ENCODE measurements around the gene PDGFRB.

Gene PDGFRB

DNA sequence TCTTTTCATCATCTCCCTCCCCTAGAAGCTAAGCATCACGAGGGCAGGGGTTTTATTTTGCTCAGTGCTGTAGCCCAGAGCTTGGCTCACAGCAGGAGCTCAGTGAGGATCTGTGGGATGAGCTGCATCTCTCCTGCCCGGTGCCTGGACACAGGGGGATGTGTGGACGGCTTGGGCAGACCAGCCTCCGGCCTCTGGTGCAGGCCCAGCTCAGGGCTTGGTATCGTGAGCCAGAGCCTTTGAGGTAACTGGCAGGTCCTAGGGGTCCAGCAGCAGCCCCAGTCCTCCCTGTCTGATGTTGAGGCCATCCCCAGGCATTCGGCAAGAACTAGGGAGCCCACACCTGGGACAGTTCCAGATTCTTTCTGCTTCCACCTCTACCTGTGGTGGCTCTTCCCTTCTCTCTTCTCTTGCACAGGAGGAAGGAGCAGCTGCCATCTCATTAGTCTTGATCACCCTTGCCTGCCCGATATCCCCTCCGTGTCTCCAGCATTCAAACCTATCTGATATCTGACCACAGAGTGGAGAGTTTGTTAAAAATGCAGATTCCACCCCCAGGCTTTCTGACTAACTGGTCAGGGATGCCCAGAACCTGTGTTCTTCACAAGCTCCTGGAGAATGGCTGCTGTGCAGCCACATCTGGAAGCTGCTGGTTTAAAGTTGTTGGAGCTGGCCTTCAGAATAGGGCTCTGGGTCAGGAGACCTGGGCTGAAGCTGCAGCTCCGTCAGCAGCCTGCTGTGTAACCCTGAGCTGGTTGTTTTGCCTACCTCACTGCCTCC lies 26.3 kb upstream of the PDGFRB start:
- no peak for DNase-seq (ENCODE audit: low read depth)

DNA sequence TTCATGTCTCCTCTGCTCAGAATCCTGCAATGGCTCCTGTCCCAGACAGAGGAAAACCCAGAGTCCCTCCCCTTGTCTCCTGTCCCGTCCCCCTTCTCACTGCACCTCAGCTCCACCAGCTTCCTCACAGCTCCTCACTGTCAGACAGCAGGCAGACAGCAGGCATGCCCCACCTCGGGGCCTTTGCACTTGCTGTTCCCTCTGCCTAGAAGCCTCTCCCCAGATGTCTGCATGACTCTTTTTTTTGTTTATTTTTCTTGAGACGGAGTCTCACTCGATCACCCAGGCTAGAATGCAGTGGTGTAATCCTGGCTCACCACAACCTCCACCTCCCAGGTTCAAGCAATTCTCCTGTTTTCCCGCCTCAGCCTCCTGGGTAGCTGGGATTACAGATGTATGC lies 25.4 kb upstream of the PDGFRB start:
- DNase-seq (ENCODE audit: low read depth), result no peak

DNA sequence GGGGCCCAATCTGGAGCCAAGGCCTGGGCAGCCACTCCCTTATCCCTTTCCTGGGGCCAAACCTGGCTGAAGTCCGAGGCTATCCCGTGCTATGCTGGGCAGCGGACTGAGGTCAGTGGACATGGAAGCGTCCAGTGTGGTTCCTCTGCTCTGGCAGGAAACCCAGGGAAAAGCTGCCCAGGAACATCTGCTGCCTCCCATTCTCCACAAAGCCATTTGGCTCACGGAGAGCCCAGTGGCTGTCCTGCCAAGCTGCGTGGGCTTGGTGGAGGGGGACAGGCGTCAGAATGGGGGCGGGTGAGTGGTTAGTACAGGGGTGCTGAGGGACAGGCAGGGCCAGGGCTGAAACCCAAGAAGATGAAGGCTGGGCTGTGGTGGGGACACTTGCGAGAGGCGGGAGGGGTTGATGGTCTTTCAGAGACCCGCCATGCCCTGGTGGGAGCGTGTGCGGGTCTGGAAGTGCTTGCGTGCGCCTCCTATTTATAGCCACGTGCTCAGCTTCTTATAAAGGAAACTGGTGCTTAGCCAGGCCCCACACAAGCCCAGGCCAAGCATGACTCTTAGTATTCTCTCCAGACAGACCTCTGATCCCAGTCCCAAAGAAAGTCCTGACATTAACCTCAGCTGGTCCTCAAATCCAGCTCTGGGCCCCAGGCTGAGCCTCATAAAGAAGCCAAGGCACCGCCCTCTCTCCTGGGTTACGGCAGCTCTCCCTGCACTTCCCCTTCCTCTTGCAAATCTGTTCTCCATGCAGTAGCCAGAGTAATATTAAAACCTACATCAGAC lies 24.8 kb upstream of the PDGFRB start:
- DNase-seq (ENCODE audit: low read depth), result no peak

DNA sequence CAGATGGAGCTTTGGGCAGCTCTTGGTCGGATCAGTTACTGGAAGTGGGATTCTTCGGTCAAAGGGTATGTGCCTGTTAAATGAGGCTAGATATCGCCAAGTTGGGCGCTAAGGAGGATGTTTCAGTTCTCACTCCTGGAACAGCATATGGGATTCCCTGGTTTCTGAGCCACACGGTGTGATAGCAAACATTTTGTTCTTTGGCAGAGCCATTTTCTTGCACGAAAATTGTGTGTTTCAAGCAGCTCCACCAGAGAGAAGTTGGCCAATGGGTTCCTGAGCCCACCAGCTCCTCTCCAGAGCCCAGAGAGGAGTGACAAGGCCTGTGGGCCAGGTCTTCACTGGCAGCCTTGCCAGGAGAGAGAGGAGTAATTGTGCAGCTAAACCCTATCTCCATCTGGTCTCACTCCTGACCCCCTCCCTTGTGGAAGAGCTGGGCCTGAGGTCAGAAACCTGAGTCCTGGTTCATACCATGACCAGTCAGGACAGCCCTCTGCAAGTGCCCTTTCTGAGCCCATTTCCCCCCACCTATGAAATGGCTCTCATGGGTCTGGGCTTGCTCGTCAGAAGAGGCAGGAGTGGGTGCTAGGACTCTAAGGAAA lies 23.5 kb upstream of the PDGFRB start:
- DNase-seq (ENCODE audit: low read depth), result no peak

DNA sequence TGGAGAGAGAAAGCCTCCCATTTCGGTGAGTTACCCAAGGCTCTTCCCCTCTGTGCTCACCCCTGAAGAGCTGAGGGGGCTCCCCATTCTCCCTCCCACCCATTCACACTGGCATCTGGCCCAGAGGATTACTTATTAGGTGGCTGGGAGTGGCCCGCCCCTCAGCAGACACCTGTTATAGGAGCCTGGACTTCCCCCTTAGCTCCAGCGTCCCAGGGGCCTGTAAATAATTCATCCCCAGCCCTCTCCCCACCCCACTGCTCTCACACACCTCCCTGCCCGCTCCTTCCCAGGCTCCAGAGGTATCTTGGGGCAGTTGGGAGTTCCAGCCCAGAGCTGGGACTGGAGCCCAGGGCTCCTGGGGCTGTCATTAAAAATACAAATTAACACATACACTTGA lies 22.6 kb upstream of the PDGFRB start:
- DNase-seq (ENCODE audit: low read depth), result no peak

DNA sequence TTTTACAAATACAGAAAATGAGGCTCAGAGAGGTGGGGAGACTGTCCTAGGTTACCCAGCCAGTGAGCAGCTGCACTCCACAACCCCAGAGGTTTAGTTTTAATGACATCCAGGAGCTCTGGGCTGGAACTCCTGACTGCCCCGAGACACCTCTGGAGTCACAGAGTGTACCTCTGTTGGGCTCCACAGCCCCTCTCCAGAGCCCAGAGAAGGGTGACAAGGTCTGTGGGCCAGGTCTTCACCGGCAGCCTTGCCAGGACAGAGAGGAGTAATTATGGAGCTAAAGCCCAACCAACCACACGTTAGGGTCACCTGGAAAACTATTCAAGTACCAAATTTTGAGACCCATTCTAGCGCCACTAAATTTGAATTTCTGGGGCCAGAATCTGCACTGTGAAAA lies 22.1 kb upstream of the PDGFRB start:
- no peak for DNase-seq (ENCODE audit: low read depth)

DNA sequence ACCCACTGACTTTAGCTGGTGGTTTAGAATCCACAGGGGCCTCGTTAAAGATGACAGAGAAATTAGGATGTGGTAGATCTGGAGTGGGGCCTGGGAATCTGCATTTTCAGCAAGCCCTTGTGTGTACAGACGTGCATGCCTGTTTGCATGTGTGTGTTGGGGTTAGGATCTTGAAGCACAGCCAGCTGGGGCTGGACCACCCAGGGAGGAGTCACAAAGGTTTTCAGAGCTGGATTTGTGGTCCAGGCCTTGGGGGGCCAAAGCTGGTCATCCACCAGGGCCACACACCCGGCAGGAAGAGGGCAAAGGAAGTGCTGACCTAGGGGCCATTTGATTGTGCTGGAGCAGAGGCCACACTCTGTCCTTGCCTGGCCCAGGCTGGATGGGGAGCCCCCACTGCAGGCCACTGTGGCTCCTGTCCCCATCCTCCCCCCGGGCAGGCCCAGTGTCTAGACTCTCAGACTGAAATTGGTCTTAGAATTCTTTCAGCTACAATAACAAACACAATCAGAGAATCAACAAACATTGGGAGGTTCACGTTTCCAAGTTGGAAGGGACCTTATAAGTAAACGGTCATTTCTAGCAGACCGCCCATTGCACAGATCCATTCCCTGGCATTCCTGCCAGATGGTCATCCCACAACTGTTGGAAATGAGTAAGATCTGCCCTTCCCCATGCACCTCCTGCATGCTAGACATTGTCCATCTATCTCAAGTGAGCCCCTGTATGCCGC lies 21.3 kb upstream of the PDGFRB start:
- no peak for DNase-seq (ENCODE audit: low read depth)

DNA sequence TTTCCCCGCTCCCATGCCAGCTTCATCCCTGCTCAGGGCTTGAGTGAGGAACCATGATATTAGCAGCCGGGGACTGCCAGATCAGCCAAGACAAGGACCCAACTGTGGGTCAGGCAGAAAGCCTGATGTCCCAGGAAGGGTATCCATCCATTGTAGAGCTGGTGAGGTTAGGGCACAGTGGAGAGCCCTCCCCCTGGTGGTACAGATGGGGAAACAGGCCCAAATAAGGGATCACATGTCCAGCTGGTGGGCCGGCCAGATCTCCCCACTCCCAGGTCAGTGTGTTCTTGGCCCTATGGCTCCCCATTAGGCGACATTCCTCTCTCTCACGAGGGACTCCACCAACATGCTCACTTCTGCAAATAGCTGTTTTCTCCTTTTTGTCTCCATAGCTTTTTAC lies 19.9 kb upstream of the PDGFRB start:
- DNase-seq (ENCODE audit: low read depth), result no peak

DNA sequence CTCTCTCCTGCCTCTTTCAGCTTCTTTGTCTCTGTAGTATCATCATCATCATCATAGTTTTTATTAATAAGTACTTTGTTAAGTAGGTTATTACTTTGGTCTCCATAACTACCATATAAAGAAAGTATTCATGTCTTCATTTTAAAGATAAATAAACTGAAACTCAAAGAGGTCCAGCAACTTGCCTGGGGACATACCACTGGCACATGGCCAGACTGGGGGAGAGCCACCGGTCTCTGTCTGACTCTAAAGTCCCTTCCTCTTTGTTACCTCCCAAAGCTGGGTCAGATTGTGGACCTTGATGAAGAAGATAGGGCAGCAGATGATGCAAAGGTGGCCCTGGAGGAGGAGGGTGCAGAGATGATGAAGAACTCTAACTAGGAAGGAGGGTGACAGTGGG lies 19.4 kb upstream of the PDGFRB start:
- no peak for DNase-seq (ENCODE audit: low read depth)

DNA sequence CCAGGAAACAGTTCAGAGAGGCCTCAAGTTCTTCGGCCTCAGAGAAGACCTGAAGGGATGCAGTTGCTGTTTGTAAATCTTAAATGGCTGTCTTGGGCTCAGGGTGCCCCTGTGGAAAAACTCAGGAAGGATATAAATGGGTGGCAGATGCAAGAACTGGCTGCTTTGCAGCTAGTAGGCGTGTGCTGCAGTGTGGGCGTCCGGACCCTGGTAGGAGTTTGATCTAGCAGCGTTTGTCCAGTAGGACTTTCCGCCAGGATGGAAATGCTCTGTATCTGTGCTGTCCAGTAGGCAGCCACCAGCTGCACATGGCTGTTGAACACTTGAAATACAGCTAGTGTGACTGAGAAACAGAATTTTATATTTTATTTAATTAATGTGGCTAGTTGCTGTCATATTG lies 18.6 kb upstream of the PDGFRB start:
- DNase-seq (ENCODE audit: low read depth), result no peak

DNA sequence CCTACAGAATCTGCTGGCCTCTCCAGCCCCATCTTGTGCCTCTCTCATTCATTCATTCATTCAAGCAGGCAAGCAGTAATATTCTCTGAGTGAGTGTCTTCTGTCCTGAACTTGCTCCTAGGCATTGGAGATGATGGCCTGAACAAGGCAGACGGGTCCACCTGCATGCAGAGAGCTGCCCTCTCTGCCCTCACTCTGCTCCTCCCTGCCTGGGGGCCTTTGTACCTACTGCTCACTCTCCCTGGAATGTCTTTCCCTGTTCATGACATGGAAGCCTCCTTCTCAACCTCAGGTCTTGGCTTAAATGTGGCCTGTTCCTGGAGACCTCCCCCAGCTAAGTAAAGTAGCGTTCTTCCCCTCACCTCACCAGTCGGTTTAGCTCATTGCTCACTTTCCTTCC lies 17.5 kb upstream of the PDGFRB start:
- no peak for DNase-seq (ENCODE audit: low read depth)

DNA sequence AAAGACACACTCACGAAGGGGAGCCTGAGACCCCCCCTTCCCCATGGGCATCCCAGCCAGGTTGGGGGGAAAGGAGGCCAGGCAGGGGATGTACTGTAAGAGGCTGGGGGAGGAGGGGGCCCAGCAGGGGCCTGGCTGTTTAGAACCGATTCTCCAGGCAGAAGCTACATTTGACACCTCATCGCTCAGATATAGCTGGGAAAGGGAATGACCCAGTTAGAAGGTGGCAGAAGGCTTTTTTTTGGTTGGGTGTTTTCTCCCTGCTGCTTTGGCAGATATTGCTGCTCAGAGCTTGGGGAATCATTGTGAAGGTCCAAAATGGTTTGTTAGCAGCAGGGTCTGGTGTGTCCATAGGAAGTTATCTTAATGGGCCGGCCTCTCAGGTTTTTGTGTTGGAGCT lies 16.9 kb upstream of the PDGFRB start:
- no peak for DNase-seq (ENCODE audit: low read depth)

DNA sequence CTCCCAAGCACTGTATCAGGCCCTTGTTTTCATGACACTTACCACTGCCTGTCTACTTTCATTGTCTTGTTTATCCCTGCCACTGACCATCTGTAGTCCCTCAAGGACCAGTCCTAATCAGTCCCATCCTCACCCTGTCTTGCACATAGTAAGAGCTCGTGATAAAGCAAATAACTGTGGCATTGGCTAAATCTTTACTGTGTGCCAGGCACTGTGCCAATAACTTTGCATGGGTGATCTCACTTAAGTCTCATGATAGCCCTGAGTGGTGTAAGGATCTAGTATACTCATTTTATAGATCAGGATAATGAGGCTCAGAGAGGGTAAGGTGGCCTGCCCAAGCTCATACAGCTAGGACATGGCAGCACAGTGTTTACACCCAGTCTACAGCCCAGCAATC lies 16.5 kb upstream of the PDGFRB start:
- DNase-seq (ENCODE audit: low read depth), result no peak

DNA sequence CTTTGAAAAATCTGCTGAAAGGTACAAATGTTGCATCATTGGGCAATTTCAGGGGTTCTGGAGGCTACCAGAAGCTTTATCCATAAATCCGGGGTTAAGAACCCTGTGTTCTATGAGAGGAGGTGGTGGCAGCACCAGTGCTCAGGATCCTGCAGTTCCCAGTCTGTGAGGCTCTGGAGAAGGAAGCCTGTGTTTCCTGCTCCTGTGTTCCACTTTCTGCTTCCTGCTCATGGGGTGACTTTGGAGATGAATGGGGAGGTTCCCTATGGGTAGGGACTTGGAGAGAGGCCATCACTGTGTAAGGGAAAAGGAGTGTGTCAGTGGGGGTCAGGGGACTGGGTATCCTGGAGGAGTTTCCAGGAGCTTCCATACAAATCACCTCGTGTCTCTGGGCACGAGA lies 13.2 kb upstream of the PDGFRB start:
- no peak for DNase-seq (ENCODE audit: low read depth)

DNA sequence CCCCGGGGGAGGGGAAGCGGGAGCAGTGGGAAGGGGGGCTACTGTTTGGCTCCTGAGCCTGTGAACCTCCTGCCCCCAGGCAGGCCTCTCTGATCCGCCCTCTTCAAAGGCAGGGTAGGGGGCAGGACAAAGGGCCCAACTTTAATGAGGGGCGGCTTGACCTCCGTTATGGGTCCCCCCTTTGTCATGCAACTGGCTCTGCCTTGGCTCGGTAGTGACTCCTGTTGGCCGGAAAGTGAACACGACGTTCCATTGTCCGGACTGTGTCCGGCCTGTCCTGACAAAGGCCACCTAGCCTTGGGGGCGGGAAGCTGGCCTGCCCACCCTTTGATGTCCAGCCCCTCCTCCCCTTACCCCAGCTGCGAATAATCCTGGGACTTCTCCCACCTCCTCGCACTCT lies 12.3 kb upstream of the PDGFRB start:
- no peak for DNase-seq (ENCODE audit: low read depth)

DNA sequence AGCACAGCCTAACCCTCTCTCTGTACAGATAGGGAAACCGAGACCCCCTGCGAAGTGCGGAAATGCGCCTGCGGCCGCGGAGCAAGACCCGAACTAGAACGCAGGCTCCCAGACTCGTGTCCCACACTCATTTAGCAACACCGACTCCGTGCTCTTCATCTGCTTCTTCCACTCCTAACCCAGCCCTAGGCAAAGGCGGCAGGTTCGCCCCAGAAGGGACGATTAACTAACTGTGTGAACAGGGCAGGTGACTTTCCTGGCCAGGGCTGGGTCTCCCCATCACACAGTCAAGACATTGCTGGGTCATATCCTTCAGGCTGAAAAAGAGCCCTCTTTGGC lies 11.8 kb upstream of the PDGFRB start:
- DNase-seq (ENCODE audit: low read depth), result no peak

DNA sequence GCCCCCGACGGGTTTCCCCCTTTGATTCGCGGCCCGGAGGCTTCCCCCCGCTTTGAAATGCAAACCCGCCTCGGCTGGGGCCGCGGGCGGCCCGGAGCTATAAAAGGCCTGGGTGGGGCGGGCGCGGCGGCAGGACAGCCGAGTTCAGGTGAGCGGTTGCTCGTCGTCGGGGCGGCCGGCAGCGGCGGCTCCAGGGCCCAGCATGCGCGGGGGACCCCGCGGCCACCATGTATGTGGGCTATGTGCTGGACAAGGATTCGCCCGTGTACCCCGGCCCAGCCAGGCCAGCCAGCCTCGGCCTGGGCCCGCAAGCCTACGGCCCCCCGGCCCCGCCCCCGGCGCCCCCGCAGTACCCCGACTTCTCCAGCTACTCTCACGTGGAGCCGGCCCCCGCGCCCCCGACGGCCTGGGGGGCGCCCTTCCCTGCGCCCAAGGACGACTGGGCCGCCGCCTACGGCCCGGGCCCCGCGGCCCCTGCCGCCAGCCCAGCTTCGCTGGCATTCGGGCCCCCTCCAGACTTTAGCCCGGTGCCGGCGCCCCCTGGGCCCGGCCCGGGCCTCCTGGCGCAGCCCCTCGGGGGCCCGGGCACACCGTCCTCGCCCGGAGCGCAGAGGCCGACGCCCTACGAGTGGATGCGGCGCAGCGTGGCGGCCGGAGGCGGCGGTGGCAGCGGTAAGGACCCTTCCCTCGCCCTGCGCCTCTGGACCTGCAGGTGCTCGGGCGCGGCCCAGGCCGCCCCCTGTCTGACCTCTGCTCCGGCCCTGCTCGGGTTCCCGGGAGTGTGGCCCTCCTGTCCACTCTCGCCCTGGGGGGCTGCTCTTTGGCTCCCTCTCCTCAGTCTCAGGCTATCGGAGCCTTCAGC lies 11.2 kb upstream of the PDGFRB start, which contains the start of gene CDX1:
Gene CDX1 (plus strand): TSS at position 129 of the 862 bp plus-strand sequence. CDS start 99 bp downstream, at position 228.
- no peak for DNase-seq (ENCODE audit: low read depth)

DNA sequence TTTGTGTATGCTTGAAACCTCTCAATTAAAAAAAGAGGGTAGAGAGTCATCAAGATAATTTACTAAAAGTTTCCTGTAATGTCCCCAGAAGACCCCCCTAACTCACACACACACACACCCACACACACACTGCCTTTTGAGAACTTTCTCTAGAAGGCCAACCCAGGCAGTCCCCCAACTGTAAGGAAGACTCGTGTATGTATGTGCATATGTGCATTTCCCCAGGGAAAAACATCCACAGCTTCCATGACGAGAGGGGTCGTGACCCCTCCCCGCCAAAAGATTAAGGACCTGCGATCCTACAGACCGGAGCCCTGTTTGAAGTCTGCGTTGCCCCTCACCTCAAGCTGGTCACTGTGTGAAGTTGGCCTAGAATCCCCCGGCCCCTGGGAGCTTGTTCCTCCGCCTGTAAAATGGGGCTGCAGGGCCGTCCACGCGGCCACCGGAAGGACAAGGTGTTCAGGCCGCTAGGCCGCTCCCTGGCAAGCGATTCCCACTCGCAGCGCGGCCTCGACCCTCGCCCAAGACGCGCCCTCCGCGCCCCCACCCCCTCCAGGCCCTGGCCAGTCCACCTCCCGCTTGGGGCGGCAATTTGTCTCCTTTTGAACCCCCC lies 10.5 kb upstream of the PDGFRB start:
- no peak for DNase-seq (ENCODE audit: low read depth)

DNA sequence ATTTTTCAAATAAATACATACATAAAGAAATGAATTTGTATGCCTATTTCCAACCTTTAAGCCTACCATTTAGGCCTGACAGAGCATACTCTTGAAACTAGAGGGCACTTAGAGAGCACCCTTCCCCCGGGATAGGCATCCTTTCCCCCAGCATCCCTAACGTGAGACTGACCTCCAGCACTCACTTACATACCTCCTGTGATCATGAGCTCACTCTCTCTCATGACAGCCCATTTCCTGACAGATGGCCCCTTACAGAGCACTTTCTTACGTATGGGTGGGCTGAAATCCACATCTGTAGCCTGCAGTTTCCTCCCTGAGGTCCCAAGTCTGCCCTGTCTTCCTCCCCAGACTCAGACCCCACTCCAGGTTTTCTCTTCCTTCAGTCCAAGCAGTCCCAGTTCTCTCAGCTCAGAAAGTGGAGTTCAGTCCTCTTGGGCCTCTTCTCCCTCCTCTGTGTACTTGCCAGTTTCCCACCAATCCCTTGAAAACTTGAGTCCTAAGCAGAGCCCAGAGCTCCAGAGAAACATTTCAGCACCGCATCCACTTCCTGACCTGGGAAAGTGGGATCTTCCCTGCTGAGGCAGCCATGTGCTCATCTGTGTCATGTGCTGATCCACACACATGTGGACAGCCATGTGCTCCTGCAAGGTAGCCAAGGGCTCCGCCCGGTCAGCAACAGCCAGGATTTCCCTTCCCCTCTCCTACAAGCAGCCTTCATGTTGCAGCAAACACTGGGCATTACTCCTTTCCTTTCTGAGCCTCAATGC lies 8.8 kb upstream of the PDGFRB start:
- no peak for DNase-seq (ENCODE audit: low read depth)

DNA sequence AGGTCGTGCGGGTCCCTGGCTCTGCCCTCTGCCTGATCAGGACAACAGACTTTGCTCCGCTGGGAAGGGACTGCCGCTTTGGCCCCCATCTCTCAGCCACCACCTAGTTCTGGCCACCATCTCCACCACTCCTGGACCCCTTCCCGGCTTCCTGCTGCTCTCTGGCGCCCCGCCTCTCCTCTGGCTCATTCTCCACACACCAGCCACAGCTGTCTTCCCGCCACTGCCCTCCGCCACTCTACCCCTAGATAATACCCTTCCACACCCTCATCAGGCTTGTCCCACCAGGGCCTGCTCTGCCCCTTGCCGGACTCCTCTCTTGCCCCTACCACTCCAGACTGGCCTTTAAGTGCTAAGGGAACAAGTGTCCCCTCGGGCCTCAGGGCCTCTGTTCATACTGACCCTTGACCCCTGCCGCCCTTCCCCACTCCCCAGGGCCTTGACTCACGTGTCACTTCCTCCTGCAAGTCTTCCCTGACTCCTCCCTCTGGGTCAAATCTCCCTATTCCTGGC lies 8.0 kb upstream of the PDGFRB start:
- no peak for DNase-seq (ENCODE audit: low read depth)
